NCI-H2227 treated with DMSO at 0.1 percent for 48 hours (cell line): ENCODE measurements around the gene C6orf15.

Experiments used
- DNase-seq: peaks from one replicate; lab custom pipeline; 2025; lab: John Stamatoyannopoulos, UW

Gene C6orf15

GRCh38 chr6:31107052-31107451, 5.3 kb downstream of the C6orf15 start:
- no peak for DNase-seq

- no peak for DNase-seq
These were observed 9.2 kb downstream of the C6orf15 start for GRCh38 chr6:31103136-31103535.

- DNase-seq = no peak
These were observed 13.9 kb downstream of the C6orf15 start for GRCh38 chr6:31098449-31098938.

- peak; percentile 72 for DNase-seq
These were observed 15.7 kb downstream of the C6orf15 start for GRCh38 chr6:31096656-31097055.

- no peak for DNase-seq
These were observed 16.2 kb downstream of the C6orf15 start for GRCh38 chr6:31096215-31096614.

GRCh38 chr6:31094389-31094881, 17.9 kb downstream of the C6orf15 start:
- no peak for DNase-seq

GRCh38 chr6:31092769-31093505, 19.4 kb downstream of the C6orf15 start:
- no peak for DNase-seq

- DNase-seq = no peak
These were observed 20.1 kb downstream of the C6orf15 start for GRCh38 chr6:31092238-31092637.

GRCh38 chr6:31091680-31092079, 20.7 kb downstream of the C6orf15 start:
- DNase-seq = no peak

- DNase-seq = no peak
These were observed 21.4 kb downstream of the C6orf15 start for GRCh38 chr6:31090973-31091364.

GRCh38 chr6:31090275-31090972, 22.0 kb downstream of the C6orf15 start:
- DNase-seq = no peak

GRCh38 chr6:31087494-31088089, 24.8 kb downstream of the C6orf15 start:
- DNase-seq = peak; percentile 77

GRCh38 chr6:31086788-31087440, 25.5 kb downstream of the C6orf15 start:
- no peak for DNase-seq

- DNase-seq = no peak
These were observed 28.5 kb downstream of the C6orf15 start for GRCh38 chr6:31083742-31084354.

- no peak for DNase-seq
These were observed 30.5 kb downstream of the C6orf15 start for GRCh38 chr6:31081872-31082271.

GRCh38 chr6:31079656-31080261, 32.6 kb downstream of the C6orf15 start:
- DNase-seq = peak; percentile 75

- DNase-seq = no peak
These were observed 35.8 kb downstream of the C6orf15 start for GRCh38 chr6:31076611-31077010.

- DNase-seq = no peak
These were observed 36.8 kb downstream of the C6orf15 start for GRCh38 chr6:31075528-31075927.

GRCh38 chr6:31074401-31074800, 38.0 kb downstream of the C6orf15 start:
- no peak for DNase-seq

- peak; percentile 58 for DNase-seq
These were observed 41.6 kb downstream of the C6orf15 start for GRCh38 chr6:31070711-31071197.

- peak; percentile 58 for DNase-seq
These were observed 43.6 kb downstream of the C6orf15 start for GRCh38 chr6:31068669-31069340.
